SH-SY5Y (cell line): ENCODE measurements around the gene NUDT7.

Experiments used
- GATA2 ChIP-seq: IDR thresholded peaks from 2 replicates; pipeline ENCODE4 v1.6.1; 2011; ENCODE audit warnings: mild to moderate bottlenecking, low read depth, low read length
- GATA3 ChIP-seq: IDR thresholded peaks from 2 replicates; pipeline ENCODE4 v1.6.1; 2011; ENCODE audit warnings: low read depth, mild to moderate bottlenecking, low read length, moderate library complexity

- TF ChIP-seq GATA3 (no peak), GATA2 (no peak)
Observed at GRCh38 chr16:77683397-77684180, 38.7 kb upstream of the NUDT7 start.
